ENCODE data around the gene SPINK4.

Gene SPINK4

GRCh38 chr9:33255014-33255413 is 15.0 kb downstream of the SPINK4 start:
- no peak overlapping the region for H3K4me3 ChIP-seq (ENCODE audit: control insufficient read depth, low read depth, low read length)
- no peak for DNase-seq (ENCODE audit: low read depth)
- TF ChIP-seq CTCF (IDR thresholded peaks at IDR 0.05; ENCODE audit: control insufficient read depth, insufficient read depth, low read depth, low read length, missing control alignments): no peak

GRCh38 chr9:33255471-33255870 is 15.5 kb downstream of the SPINK4 start:
- no peak for TF ChIP-seq CTCF (IDR thresholded peaks at IDR 0.05; ENCODE audit: control insufficient read depth, insufficient read depth, low read depth, low read length, missing control alignments)
- no peak overlapping the region for H3K4me3 ChIP-seq (ENCODE audit: control insufficient read depth, low read depth, low read length)
- no peak for DNase-seq (ENCODE audit: low read depth)

GRCh38 chr9:33256236-33256635 is 16.3 kb downstream of the SPINK4 start:
- DNase-seq (ENCODE audit: low read depth): no peak
- TF ChIP-seq CTCF (IDR thresholded peaks at IDR 0.05; ENCODE audit: control insufficient read depth, insufficient read depth, low read depth, low read length, missing control alignments): no peak
- H3K4me3 ChIP-seq (ENCODE audit: control insufficient read depth, low read depth, low read length): no peak overlapping the region

GRCh38 chr9:33257276-33257675 is 17.3 kb downstream of the SPINK4 start:
- TF ChIP-seq CTCF (IDR thresholded peaks at IDR 0.05; ENCODE audit: control insufficient read depth, insufficient read depth, low read depth, low read length, missing control alignments): no peak
- H3K4me3 ChIP-seq (ENCODE audit: control insufficient read depth, low read depth, low read length): no peak overlapping the region
- DNase-seq (ENCODE audit: low read depth): no peak

- no peak for DNase-seq (ENCODE audit: low read depth)
- H3K4me3 ChIP-seq (ENCODE audit: control insufficient read depth, low read depth, low read length): no peak overlapping the region
- TF ChIP-seq CTCF (IDR thresholded peaks at IDR 0.05; ENCODE audit: control insufficient read depth, insufficient read depth, low read depth, low read length, missing control alignments): no peak
Measured at GRCh38 chr9:33260372-33260771, 20.4 kb downstream of the SPINK4 start.

GRCh38 chr9:33263131-33264002 is 23.4 kb downstream of the SPINK4 start:
- H3K4me3 ChIP-seq (ENCODE audit: control insufficient read depth, low read depth, low read length): peak overlapping the region; percentile 84
- no peak for DNase-seq (ENCODE audit: low read depth)
- no peak for TF ChIP-seq CTCF (IDR thresholded peaks at IDR 0.05; ENCODE audit: control insufficient read depth, insufficient read depth, low read depth, low read length, missing control alignments)

Data from AG09309 (cell line).